Fibroblast of lung (primary cell): Measurements from ENCODE around the gene THAP4. TPM values are rescaled to one million over a fixed set of nuclear protein-coding genes. Genes with fewer than 3 reads are reported as not detected.

ENCODE experiments used
- DNase-seq, 2 donors: peaks; one replicate each; pipeline versions ENCODE4 v3.0.0 to v3.0.0-alpha.2; 2010; ENCODE audit warnings: low read depth in 2 of 2
- H2AFZ ChIP-seq: 2 replicates; pipeline ENCODE4 v1.5.1; 2012; ENCODE audit warnings: low read length, control low read depth, inconsistent platforms
- H3K27ac ChIP-seq: 2 replicates; pipeline ENCODE4 v1.5.1; 2011; ENCODE audit warnings: low read length, control low read depth; ENCODE audit not compliant: insufficient read depth
- H3K27me3 ChIP-seq: 2 replicates; pipeline ENCODE4 v1.5.1; 2011; ENCODE audit warnings: mild to moderate bottlenecking, low read length; ENCODE audit not compliant: control insufficient read depth, insufficient read depth
- H3K36me3 ChIP-seq: 2 replicates; pipeline ENCODE4 v1.5.1; 2011; ENCODE audit warnings: low read length; ENCODE audit not compliant: control insufficient read depth, insufficient read depth
- H3K4me1 ChIP-seq: 2 replicates; pipeline ENCODE4 v1.5.1; 2011; ENCODE audit warnings: low read length; ENCODE audit not compliant: control insufficient read depth, insufficient read depth; ENCODE audit errors: extremely low read depth
- H3K4me2 ChIP-seq: 2 replicates; pipeline ENCODE4 v1.5.1; 2011; ENCODE audit warnings: low read length, control low read depth; ENCODE audit not compliant: insufficient read depth; ENCODE audit errors: extremely low read depth
- H3K4me3 ChIP-seq, 4 experiments: fragments of 200-600 bp in 1 of 4; sonication (generic) in 1 of 4; replicated peaks in 1 of 4; 2 replicates each; pipeline ENCODE4 v1.5.1; 2011 to 2016; ENCODE audit warnings: low read length in 4 of 4, low read depth in 3 of 4, mild to moderate bottlenecking in 3 of 4, control low read depth in 2 of 4, inconsistent platforms in 1 of 4, mixed read lengths in 1 of 4; ENCODE audit not compliant: insufficient read depth in 1 of 4; ENCODE audit errors: control extremely low read depth in 1 of 4
- H3K79me2 ChIP-seq: 2 replicates; pipeline ENCODE4 v1.5.1; 2012; ENCODE audit warnings: mild to moderate bottlenecking, low read length, inconsistent platforms; ENCODE audit not compliant: control insufficient read depth, insufficient read depth
- H3K9ac ChIP-seq: 2 replicates; pipeline ENCODE4 v1.5.1; 2011; ENCODE audit warnings: mild to moderate bottlenecking, low read length, control low read depth; ENCODE audit not compliant: insufficient read depth
- H3K9me3 ChIP-seq: 2 replicates; pipeline ENCODE4 v1.5.1; 2012; ENCODE audit warnings: low read depth, low read length; ENCODE audit not compliant: control insufficient read depth, insufficient read depth
- H4K20me1 ChIP-seq: 2 replicates; pipeline ENCODE4 v1.5.1; 2011; ENCODE audit warnings: low read length; ENCODE audit not compliant: control insufficient read depth, insufficient read depth; ENCODE audit errors: extremely low read depth
- CTCF ChIP-seq, 2 donors: IDR thresholded peaks in 1 of 2; conservative IDR thresholded peaks in 1 of 2; 1 replicate in 1 of 2; 2 replicates in 1 of 2; pipeline ENCODE4 v1.5.1; 2011 to 2012; ENCODE audit warnings: low read length in 2 of 2, control low read depth in 1 of 2, inconsistent platforms in 1 of 2, low read depth in 1 of 2, mild to moderate bottlenecking in 1 of 2
- EZH2 ChIP-seq: IDR thresholded peaks from 2 replicates; pipeline ENCODE4 v1.5.1; 2012; ENCODE audit warnings: low read length, control low read depth, mild to moderate bottlenecking; ENCODE audit errors: missing control alignments
- polyA plus RNA-seq, 2 donors: library from polyadenylated mRNA; depleted of rRNA in 1 of 2; stranded (reverse) in 1 of 2; unstranded in 1 of 2; fragments of >200 nt; gene quantifications; 2 replicates each; pipeline ENCODE4 v1.2.1, GENCODE V29; 2011 to 2012; ENCODE audit warnings: missing spikeins in 1 of 2
- total RNA-seq: library from RNA; depleted of rRNA; stranded (reverse); fragments of >200 nt; gene quantifications from 2 replicates; pipeline ENCODE4 v1.2.1, GENCODE V29; 2014

THAP4 gene
- total and polyA plus RNA-seq, 2 donors (not counting 1 experiment from before 2014, with no cell fraction given), result 19.3 to 47.7 TPM

- Histone ChIP-seq H3K4me2 (no peak overlapping the region), H3K27me3 (no peaks in the 10 kb centered on the region), H3K9ac (no peak overlapping the region), H3K36me3 (peaks cover 18% of the 10 kb centered on the region), H4K20me1 (no peaks in the 10 kb centered on the region), H3K79me2 (peaks cover 23% of the 10 kb centered on the region), H3K9me3 (no peaks in the 10 kb centered on the region), H3K4me3 (no peak overlapping the region), H3K27ac (no peak overlapping the region), H3K4me1 (peaks cover 15% of the 10 kb centered on the region), H2AFZ (no peak overlapping the region)
- TF ChIP-seq CTCF (conservative IDR thresholded peaks at IDR 0.05 in 1 of 2, IDR thresholded peaks at IDR 0.05 in 1 of 2; ENCODE audit: low read depth in 1 of 2, low read length in 2 of 2) (no peak), EZH2 (no peak)
- DNase-seq, result no peak
These were observed 72.2 kb downstream of the THAP4 start for GRCh38 chr2:241564596-241565410.

- Histone ChIP-seq H3K4me1 (peaks cover 16% of the 10 kb centered on the region), H3K9me3 (no peaks in the 10 kb centered on the region), H2AFZ (no peak overlapping the region), H3K27me3 (no peaks in the 10 kb centered on the region), H3K4me3 (no peak overlapping the region), H3K27ac (no peak overlapping the region), H3K79me2 (peaks cover 23% of the 10 kb centered on the region), H4K20me1 (no peaks in the 10 kb centered on the region), H3K36me3 (peaks cover 18% of the 10 kb centered on the region), H3K9ac (no peak overlapping the region), H3K4me2 (no peak overlapping the region)
- no peak for DNase-seq
- TF ChIP-seq EZH2, result no peak
- TF ChIP-seq CTCF (conservative IDR thresholded peaks at IDR 0.05 in 1 of 2, IDR thresholded peaks at IDR 0.05 in 1 of 2; ENCODE audit: low read depth in 1 of 2, low read length in 2 of 2), result no peak
These were observed 72.9 kb downstream of the THAP4 start for GRCh38 chr2:241563981-241564595.

GRCh38 chr2:241563571-241563980, 73.4 kb downstream of the THAP4 start:
- peaks cover 18% of the 10 kb centered on the region for H3K36me3 ChIP-seq
- H3K27me3 ChIP-seq, result no peaks in the 10 kb centered on the region
- H3K4me3 ChIP-seq, result no peak overlapping the region
- DNase-seq, result no peak
- H4K20me1 ChIP-seq, result no peaks in the 10 kb centered on the region
- no peak overlapping the region for H3K9ac ChIP-seq
- H3K27ac ChIP-seq, result no peak overlapping the region
- peaks cover 23% of the 10 kb centered on the region for H3K79me2 ChIP-seq
- H3K4me1 ChIP-seq, result peaks cover 16% of the 10 kb centered on the region
- TF ChIP-seq EZH2, result no peak
- no peak overlapping the region for H2AFZ ChIP-seq
- no peaks in the 10 kb centered on the region for H3K9me3 ChIP-seq
- H3K4me2 ChIP-seq, result no peak overlapping the region
